ENCODE data around the gene YPEL2.
A peak's percentile ranks its signal among the peaks of the same experiment; 100 is the strongest.

YPEL2 gene

GRCh38 chr17:59436900-59437299 lies 105.4 kb downstream of the YPEL2 start:
- no peak for DNase-seq

GRCh38 chr17:59437791-59438281 lies 106.4 kb downstream of the YPEL2 start:
- DNase-seq = no peak

GRCh38 chr17:59439262-59439661 lies 107.8 kb downstream of the YPEL2 start:
- peak; percentile 41 for DNase-seq

DNA sequence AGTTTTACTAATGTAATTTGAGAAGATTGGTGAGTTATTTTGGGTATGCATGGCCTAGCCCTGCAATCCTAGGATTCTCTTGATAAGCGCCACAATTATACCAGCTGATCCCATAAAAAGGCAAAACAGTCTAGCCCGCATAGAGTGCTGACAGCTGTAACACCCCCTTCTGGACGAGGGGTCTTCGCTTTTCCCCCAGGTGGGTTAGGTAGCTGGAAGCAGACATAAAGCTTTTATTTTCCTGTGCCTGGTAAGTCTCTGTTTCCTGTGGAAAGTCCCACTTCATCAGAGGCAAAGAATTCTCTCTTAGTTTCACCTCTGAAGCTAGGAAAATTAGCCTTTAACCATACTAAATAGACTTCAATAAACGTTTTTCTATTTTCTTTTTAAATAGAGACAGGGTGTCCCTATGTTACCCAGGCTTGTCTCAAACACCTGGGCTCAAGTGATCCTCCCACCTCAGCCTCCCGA lies 108.3 kb downstream of the YPEL2 start:
- no peak for DNase-seq

- DNase-seq = peak; percentile 32
These were observed 109.5 kb downstream of the YPEL2 start for GRCh38 chr17:59440757-59441463.

DNA sequence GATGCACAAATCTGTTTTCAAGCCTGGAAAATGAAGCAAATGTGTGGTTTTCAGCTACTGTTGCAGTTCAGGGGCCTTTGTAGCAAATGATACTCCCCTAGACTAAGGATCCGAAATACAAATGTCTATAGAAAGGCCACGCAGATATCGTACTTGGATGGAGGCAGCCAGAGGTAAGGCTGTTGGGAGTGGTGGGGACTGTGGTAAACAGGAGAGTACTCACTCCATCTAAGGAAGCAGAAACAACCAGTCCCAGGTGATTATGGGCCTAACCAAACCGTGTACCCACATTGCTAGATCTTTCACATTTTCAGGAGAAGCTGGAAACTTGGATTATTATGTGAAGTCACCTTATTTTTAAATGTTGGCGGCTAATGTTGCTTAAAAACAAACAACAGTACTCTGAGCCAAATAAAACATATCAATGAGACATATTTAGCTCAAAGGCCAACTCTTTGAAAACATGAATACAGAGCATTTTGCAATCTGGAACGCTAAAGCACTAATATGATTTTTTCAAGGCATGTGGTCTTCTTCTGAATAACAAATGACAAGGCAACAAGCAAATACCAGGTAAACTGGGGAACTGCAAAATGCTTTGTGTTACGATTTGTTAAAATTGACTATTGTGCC lies 110.1 kb downstream of the YPEL2 start:
- no peak for DNase-seq

- DNase-seq = no peak
These were observed 111.7 kb downstream of the YPEL2 start for GRCh38 chr17:59443106-59443505.

All from DMS79 (cell line).